ENCODE results near the gene IRGC.
"Not testable (repeated sequence)": the region's sequence is repeated elsewhere in the genome, so short reads cannot be mapped to it uniquely, and the experiment has no call there.

The IRGC gene, protein sequence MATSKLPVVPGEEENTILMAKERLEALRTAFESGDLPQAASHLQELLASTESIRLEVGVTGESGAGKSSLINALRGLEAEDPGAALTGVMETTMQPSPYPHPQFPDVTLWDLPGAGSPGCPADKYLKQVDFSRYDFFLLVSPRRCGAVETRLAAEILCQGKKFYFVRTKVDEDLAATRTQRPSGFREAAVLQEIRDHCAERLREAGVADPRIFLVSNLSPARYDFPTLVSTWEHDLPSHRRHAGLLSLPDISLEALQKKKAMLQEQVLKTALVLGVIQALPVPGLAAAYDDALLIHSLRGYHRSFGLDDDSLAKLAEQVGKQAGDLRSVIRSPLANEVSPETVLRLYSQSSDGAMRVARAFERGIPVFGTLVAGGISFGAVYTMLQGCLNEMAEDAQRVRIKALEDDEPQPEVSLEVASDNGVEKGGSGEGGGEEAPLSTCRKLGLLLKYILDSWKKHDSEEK

DNA sequence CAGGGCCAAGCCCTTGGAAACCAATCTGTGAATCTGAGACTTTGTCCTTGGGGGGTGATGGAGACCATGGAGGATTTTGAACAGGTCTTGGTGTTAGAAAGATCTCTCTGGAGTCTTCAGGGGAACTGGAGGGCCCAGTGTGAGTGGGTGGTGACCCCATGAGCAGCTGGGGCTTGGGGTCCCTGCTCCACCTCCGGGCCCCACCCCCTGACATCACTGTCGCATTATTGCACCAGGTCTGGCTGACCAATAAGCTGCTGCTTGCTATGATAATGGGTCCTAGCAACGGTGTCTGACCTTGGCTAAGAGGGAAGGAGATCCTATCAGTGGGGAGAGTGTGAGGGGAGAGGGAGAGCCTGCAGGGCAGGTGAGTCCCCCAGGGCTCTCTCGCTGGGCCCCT is at the start of gene IRGC:
IRGC (plus strand) TSS at position 301 of the 400 bp plus-strand sequence. CDS start 2,483 bp downstream, outside the sequence.
- in situ Hi-C loops (cut with MboI; ENCODE audit: low sequenced_read_pairs): no loop called here

DNA sequence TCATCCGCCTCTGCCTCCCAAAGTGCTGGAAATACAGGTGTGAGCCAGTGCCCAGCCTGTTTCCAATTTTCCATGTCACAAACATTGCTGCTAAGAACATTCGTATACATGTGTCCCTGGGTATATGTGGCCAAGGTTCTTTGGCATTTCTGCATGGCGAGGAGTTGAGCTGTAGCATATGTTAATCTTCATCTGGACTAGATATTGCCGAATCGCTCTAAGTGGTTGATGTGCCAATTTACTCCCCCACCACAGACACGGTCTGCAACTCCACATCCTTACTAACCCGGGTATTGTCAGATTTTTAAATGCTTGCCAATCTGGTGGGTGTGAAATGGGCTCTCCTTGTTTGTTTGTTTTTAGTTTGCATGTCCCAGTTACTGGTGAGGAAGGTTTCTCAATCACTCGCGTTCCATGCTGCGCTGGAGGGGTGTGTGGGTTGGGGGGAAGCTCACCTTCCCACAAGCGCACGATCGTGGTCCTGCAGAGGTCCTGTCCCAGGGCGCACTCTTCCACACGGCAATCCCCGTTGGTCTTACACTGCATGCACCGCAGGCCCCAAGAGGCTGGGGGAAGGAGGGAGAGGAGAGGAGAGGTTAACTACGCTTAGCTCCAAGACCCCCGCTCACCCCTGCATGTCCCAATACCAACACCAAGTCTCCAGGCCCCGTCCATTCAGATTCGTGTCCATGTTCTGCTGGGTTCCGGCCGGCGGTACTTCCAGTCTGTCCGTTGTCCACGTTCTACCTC is 48.6 kb upstream of the IRGC start:
- in situ Hi-C loops (cut with MboI; ENCODE audit: low sequenced_read_pairs): no loop called here

DNA sequence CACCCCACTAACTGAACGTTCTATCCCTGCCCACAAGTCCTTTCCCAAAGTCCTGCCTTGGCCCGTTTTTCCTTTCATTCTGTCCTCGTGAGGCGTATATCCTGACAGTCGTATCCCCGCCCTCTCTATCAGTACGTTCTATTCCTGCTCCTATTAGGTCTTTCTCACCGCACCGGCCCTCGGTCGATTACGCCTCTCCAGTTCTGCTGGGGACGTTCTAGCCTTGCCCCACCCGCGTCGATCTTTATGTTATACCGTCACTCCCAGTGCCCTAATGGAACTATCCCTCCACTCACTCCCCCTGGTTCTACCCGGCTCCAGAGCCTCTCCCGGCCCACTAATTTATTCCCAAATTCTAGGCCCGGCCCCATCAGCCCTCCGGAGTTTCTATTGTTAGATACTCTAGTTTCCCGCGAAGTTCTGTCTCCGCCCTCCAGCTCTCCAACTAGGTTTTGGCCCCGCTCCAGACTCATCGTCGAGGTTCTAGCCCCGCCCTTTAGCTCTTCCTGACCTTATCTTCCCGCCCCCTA is 47.9 kb upstream of the IRGC start:
- in situ Hi-C loops (cut with MboI; ENCODE audit: low sequenced_read_pairs): no loop called here

DNA sequence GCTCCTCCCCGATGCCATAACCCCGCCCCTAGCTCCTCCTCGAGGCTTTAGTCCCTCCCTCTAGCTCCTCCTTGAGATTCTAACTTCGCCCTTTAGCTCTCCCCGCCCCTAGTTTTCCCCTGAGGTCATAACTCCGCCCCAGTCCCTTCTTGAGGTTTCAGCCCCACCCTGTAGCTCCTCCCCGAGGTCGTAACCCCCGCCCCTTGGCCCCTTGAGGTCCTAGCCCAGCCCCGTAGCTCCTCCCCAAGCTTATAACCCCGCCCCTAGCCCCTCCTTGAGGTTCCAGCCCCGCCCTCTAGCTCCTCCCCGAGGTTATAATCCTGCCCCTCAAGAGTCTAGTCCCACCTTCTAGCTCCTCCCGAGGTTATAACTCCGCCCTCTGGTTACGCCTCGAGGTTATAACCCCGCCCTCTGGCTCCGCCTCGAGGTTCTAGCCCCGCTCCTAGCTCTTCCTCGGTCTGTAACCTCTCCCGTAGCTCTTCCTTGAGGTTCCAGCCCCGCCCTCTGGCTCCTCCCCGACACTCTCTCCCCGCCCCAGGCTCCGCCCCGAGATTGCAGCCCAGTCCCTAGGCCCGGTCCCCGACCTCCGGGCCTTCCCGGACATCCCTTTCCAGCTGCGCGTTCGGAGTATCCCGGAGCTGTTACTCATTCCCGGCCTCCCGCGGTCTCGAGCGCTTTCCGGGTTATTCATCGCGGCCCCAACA is 47.3 kb upstream of the IRGC start:
- in situ Hi-C loops (cut with MboI; ENCODE audit: low sequenced_read_pairs): no loop called here

DNA sequence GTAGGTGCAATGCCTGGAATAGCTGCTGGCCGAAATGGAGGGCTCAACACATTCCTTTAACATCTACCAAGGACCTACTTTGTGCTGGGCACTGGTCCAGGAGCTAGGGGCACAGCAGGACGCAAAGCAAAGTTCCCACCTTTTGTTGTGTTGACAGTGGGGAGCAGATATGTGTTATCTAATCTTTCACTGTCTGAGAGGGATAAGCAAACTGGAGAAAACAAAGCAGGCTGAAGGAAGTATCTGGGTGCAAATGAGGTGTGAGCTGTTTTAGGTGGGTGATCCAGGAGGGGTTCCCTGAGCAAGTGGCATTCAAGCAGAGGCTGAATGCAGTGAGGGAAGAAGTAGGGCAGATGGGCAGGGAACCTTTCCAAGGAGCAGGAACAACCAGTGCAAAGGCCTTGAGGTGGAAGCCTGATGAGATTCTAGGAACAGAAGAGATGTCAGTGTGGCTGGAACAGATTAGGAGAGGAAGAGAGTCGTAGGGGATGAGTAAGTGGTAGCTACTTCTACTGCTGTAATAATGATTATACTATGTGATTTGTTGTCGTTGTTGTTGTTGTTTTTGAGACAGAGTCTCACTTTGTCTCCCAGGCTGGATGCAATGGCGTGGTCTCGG is 43.7 kb upstream of the IRGC start:
- in situ Hi-C loops (cut with MboI; ENCODE audit: low sequenced_read_pairs): no loop called here

DNA sequence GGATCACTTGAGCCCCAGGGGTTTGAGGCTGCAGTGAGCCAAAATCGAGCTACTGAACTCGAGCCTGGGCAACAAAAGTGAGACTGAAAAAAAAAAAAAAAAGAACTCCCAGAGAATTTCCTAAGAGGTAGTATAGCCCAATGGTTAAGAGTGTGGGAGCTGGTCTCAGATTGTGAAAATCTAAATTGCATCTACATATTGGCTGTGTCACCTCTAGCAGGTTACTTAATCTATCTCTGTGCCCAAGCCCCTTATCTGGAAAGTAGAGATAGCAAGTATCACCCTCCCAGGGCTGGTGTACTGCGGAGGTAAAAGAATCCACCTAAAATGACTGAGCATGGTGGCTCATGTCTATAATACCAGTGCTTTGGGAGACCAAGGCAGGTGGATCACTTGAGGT is 42.2 kb upstream of the IRGC start:
- in situ Hi-C loops (cut with MboI; ENCODE audit: low sequenced_read_pairs): no loop called here

DNA sequence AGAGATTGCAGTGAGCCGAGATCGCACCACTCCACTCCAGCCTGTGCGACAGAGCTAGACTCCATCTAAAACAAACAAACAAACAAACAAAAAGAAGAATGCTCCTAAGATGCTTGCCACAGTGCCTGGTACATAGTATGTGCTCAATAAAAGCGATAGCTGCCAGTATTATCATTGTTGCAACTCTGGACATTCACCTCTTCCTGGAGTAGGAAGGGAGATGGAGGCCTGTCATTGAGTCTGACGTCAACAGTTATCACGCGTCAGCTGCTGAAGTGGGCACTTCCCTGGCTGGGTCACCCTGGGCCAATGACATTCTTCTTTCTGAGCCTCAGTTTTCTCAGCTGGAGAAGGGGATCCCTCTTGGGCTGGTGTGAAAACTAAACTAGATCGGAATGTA is 41.7 kb upstream of the IRGC start:
- in situ Hi-C loops (cut with MboI; ENCODE audit: low sequenced_read_pairs): no loop called here

DNA sequence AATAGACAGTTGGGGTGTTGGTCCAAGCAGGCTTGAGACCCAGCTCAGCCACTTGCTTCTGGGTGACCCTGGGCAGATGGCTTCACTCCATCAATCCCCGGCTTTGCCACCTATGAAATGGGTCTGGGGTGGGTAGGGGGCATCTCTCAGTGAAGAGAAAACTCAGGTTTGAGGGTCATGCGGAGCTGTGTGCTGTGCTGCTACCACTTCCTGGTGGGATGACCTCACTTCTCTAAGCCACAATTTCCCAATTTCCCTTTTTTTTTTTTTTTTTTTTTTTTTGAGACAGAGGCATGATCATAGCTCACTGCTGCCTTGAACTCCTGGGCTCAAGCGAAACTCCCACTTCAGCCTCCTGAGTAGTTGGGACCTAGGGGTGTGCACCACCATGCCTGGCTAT is 41.3 kb upstream of the IRGC start:
- in situ Hi-C loops (cut with MboI; ENCODE audit: low sequenced_read_pairs): no loop called here

DNA sequence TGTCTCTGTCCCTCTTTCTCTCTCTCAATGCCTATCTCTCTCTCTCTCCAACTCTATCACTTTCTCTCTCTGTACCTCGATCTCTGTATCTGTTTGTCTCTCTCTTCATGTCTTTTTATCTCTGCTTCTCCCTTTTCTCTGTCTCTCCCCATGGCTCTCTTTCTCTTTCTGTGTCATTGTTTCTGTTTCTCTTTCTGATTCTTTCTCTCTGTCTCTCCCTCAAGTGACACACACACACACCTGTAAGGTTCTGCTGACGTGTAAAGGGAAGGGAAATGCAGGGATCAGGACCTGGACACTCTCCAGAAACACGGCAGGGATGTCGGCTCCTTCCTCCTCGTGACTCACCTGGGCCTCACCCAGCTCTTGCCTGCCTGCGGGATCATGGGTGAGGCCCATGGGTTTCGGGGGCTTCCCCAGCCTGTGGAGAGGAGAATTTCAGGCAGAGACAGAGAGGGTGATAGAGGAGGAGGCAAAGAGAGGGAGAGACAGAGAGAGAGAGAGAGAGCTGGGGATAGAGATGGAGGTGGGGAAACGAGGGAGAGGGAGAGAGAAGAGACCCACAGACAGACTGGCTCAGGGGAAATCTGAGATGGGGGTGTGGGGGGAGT is 40.5 kb upstream of the IRGC start:
- in situ Hi-C loops (cut with MboI; ENCODE audit: low sequenced_read_pairs): no loop called here

DNA sequence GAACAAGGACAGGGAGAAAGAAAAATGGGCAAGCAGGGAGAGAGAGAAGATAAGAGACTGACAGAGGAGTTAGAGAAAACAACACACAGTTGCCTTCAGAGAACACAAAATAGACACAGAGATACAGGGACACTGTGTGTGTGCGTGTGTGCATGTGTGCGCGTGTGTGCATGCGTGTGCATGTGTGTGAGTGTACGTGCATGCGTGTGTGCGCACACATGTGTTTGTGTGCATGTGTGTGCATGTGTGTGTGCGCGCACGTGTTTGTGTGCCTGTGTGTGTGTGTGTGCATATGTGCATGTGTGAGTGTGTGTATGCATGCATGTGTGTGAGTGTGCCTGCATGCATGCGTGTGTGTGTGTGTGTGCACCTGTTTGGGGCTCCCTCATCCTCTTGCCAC is 40.0 kb upstream of the IRGC start:
- in situ Hi-C loops (cut with MboI; ENCODE audit: low sequenced_read_pairs): no loop called here

DNA sequence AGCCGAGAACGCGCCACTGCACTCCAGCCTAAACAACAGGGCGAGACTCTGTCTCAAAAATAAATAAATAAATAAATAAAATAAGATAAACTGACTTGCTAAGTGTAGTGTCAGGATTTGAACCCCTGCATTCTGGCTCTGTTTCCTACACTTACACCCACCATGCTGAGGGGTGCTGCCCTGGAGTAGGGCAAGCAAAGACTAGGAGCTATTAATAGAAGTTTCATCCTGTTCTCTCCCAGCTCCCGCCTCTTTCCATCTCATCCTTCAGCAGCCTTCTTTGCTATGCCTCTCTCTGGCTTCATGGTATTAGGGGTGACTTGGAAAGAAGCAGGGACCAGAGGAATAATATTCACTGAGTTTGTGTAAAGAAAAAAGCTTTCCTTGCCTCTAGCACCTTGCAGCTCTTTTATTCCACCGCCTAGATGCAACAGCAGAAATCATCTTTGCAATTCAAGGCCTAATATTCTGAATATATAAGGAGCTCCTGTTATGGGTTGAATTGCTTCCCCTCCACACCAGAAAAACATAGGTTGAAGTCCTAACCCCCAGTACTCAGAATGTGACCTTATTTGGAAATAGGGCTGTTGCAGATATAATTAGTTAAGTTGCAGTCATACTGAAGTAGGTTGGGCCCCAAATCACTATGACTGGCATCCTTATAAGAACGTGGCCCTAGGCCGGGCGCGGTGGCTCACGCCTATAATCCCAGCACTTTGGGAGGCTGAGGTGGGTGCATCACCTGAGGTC is 37.2 kb upstream of the IRGC start:
- in situ Hi-C loops (cut with MboI; ENCODE audit: low sequenced_read_pairs): no loop called here

DNA sequence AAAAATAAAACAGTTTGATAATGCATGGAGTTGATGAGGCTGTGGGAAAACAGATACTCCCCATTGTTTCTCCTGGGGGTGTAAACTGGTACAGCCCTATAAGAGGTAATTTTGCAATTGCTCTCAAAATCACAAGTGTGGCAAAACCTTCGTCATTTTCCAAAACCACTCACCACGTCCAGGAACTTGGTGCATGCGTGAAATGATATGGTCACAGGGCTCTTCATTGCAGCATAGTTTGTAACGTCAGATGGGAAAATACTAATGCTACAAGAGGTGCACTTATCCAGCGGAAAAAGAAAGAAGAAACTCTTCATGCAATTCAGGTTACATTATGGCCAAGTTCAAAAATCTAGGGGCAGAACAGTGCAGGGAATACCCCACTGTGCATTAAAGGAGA is 34.1 kb upstream of the IRGC start:
- in situ Hi-C loops (cut with MboI; ENCODE audit: low sequenced_read_pairs): no loop called here

DNA sequence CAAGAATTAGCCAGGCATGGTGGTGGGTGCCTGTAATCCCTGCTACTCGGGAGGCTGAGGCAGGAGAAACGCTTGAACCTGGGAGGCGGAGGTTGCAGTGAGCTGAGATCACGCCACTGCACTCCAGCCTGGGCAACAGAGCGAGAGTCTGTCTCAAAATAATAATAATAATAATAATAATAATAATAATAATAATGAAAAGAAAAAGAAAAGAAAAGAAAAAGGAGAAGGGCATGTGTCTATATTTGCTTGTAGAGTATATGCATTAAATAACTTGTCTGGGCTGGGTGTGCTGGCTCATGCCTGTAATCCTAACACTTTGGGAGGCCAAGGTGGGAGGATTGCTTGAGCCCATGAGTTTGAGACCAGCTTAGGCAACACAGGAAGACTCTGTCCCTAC is 33.6 kb upstream of the IRGC start:
- in situ Hi-C loops (cut with MboI; ENCODE audit: low sequenced_read_pairs): not testable (repeated sequence)

DNA sequence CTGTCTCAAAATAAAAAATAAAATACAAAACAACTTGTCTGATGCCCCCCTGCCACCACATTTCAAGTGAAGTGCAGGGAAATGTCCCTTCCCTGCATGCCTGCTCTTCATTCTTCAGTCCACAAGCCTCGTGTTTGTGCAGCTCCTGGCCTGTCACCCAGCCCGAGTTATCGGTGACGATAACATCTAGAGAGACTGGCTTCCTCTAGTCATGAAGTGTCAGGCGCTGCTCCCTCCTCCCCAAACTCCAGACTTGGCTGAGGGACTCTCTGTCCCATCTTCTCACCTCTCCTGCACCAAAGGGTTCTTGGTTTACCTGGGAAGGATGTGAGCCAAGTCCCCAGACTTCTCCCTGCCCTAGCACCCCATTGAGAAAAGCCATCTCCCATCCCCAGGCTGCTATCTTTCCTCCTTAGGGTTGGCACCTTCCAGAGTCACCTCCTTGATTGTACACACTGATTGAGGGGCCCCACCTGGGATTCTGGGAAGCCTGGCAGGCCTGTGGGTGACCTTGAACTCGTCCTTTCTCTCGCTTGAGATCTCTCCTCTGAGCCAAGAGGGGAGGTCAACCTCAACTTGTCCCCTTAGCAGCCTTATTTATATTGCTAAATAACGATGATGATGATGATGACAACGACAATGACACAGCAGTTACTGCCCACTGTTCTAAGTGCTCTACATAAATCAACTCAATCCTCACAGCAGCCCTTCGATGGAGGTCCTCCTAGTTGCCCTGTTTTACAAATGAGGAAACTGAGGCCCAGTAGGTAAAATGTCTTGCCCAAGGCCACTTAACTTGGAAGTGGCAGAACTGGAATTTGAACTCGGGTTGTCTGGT is 32.8 kb upstream of the IRGC start:
- in situ Hi-C loops (cut with MboI; ENCODE audit: low sequenced_read_pairs): no loop called here

DNA sequence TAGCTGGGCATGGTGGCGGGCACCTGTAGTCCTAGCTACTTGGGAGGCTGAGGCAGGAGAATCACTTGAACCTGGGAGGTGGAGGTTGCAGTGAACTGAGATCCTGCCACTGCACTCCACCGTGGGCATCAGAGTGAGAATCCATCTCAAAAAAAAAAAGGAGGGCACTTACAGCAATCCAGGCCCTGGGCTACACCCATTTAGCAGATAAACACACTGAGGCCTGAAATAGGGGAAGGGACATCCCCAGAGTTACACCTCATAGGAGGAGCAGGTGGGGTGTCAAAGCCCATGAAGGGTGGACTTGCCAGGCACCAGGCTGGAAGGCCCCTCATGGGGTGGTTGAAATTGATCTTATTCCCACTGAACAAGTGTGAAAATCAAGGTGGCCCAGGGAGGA is 32.0 kb upstream of the IRGC start:
- in situ Hi-C loops (cut with MboI; ENCODE audit: low sequenced_read_pairs): no loop called here

DNA sequence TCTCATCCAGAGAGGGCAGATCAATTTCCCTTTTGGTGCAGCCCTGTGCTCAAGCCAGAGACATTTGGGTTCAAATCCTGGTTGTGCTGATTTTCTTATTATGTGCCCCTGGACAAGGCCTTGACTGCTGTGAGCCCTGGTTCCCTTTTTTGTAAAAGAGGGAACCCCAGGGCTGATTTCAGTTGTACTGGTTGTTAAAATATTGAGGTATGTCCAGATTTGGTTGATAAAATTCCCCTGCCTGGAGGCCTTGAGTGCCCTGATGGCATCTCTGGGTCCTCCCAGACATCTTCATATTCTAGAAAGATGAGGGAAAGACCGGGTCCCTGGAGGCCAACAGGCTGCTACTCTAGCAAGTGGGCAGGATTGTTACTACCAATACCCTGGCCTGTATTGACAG is 31.6 kb upstream of the IRGC start:
- in situ Hi-C loops (cut with MboI; ENCODE audit: low sequenced_read_pairs): no loop called here

DNA sequence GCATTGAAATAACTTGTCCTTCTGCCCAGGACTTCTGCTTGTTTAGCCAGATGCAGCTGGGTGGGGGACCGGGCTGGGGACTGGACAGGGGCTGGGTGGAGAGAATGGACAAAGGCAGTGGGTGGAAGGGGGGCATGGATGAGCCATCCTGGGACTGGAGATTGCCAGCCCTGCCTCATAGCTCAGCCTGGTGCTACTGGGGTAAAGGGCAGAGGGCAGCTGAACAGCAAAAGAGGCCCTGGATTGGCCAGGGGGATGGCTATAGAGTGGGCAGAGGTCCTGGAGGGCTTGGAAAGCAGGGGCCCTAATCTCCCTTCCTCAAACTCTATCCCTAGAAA is 28.2 kb upstream of the IRGC start:
- in situ Hi-C loops (cut with MboI; ENCODE audit: low sequenced_read_pairs): no loop called here

DNA sequence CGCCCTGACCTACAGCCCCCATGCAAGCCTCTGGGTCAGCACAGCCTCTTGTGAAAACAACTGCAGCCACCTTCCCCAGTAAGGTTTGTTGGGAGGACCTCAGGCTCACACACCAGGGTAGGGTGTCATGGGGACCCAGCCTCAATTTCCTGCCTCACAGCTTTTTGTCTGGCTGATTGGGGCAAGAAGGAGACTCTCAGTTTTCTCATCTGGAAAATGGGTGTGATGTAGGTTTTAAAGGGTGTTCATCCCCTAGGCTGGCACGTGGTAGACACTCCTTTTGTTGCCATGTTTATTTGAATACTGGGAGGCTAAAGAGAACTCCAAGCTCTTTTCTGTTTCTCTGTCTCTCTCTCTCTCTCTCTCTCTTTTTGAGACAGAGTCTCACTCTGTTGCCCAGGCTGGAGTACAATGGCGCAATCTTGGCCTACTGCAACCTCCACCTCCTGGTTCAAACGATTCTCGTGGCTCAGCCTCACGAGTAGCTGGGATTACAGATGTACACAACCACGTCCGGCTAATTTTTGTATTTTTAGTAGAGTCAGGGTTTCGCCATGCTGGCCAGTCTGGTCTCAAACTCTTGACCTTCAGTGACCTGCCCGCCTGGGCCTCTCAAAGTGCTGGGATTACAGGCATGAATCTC is 27.7 kb upstream of the IRGC start:
- in situ Hi-C loops (cut with MboI; ENCODE audit: low sequenced_read_pairs): no loop called here

DNA sequence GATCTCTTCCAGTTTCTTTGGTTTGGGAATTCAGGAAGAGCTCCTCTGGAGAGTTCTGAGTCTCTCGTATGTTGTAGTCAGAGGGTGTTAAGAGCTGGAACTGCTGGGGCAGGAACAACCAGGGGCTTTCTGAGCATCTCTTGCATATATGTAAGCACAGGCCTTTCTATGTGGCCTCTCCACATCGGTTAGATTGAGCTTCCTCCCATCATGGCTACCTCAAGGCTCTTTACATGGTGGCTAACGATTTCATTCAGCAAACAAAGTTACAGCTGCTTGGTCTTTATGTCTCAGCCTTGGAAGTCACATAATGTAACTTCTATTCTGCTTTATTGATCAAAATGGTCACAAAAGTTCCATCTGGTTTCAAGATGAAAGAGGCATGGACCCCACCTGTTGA is 25.4 kb upstream of the IRGC start:
- in situ Hi-C loops (cut with MboI; ENCODE audit: low sequenced_read_pairs): no loop called here

All from HL-60/S4 treated with retinoic acid at 250 ng/mL for 4 days and 3 days (cell line).